HL-60/S4 (cell line): ENCODE measurements around the gene MRPL42.
"Not testable (repeated sequence)": the region's sequence is repeated elsewhere in the genome, so short reads cannot be mapped to it uniquely, and the experiment has no call there.

Experiments
- in situ Hi-C: fragments of 300-500 bp; cut with MboI; formaldehyde crosslinking; loops from 2 replicates; pipeline ENCODE4 v1.14.3; 2022; ENCODE audit warnings: low sequenced_read_pairs

The MRPL42 gene

DNA sequence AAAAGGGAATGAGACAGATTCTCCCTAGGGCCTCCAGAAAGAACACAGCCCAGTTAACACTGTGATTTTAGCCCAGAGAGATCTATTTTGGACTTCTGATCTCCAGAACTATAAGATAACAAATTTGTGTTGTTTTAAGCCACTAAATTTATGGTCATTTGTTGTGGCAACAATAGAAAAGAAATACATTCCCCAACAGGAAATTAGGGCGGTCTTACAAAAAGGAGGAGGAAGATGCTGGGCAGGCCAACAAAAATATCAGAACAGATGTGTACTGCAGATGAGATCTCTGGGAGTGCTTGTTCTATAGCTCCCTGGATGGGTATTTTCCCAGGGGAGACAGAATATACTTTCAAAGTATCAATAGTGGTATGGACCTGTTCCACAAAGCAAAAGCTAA lies 73.2 kb downstream of the MRPL42 start:
- in situ Hi-C loops, result no loop called here

DNA sequence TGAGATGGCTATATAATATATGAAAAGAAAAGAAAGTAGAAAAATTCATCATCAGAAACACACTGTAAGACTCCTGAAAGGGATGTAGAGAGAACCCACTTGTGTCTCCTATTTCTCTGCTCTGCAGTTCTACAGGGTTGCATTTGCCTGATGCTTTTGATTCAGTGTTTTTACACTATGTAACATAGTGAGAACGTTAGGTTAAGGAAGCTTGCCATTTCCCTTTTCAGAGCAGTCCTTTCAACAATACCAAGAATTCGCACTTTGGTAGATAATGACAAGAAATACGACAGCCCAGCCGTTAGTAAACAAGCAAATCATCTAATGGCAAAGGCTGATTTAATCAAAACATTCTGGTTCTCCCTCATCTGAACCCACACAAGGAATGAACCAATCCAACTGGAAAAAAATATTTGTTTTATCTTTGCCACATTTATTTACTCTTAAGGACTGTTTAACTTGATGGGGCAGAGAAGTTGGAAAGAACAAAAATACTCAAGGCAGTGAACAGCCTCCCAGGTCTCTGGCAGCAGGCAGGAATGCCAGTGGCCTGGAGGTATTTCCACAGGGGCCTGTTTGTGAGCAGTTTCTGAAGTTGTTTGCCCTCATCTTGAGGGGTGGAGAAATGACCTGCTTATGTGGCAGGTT lies 74.4 kb downstream of the MRPL42 start:
- in situ Hi-C loops, result no loop called here

DNA sequence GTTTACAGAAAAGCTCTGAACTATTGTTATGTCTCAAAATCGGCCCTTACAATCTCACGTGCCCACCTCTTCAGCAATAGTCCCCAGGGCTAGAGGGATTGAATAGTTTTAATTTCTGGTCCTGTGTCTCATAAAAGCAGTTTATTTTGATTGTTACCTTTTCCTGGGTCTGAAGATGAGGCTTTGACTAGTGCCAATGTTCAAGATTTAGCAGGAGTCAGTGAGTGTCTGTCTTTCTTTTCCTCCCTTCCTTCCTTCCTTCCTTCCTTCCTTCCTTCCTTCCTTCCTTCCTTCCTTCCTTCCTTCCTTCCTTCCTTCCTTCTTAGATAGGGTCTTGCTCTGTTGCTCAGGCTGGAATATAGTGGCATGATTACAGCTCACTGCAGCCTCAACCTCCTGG lies 80.5 kb downstream of the MRPL42 start:
- in situ Hi-C loops, result no loop called here

DNA sequence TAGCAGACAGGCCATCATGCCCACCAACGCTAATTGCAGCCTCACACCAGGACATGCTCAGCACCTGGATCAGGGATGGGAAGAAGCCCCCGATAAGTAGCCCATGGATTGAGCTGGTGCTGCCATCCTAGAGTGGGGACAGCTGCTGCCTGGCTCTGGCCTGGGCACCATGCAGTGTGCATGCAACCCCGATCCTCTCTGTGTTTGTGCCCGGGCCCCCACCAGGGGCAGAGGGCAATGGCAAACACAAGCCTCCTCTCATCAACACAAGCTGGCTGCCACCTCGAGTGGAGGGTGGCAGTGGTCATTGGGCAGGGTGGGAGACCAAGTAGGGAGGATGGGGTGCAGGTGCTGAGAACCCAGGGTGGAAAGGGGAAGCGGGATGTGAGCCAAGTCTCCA lies 81.9 kb downstream of the MRPL42 start:
- in situ Hi-C loops, result no loop called here

DNA sequence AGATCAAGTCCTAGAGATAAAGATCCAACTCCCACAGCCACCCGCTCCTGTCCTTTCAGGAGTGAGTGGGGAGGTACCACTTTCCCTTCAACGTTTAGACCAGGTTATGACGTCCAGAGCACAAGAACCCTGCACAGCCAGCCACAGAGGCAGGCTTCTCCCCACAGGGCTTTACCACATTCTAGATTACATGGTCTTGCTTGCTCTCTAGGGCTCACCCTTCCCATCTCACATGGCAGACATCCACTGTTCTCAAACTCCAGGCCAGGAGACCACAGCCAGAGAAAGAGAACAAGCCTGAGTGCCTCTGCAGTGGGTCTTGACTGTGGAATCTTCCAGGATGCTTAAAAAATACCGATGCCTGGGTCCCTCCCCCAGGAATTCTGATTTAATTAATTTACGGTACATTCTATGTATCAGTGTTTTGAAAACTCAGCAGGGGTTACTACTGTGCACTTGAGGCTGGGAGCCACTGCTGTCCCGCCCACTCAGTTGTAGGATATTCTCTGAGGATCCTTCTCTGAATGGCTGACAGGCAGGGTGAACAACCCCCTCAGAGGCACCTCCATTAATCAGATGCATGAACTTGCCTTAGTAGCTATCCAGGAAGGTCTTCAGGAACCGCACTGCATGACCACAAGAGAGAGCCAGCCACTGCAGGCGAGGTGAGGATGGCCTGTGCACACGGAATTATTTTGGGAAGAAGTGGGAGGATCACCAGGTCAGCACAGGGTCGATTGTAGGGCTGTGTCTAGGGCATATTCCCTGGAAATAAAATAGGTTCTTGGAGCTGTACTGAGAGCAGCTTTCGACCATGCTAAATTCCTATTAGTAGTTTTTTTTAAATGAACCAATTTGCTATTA lies 83.7 kb downstream of the MRPL42 start:
- in situ Hi-C loops, result no loop called here

DNA sequence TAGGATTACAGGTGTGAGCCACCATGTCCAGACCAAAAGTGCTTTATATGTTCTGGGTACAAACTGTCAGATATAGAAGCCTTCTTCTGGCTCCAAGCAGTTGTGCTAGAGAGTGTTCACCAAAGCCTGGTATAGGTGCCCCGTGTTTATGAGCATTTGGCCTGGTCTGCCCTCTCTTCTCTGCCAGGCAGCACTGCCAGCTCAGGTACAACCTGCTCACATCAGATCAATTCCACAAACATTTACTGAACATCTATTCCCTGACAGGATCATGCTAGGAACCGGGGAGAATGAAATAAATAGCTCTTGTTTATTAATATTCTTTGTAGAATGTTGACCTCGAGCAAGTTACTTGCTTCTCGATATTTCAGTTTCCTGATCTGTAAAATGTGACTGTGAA lies 85.1 kb downstream of the MRPL42 start:
- in situ Hi-C loops, result no loop called here

DNA sequence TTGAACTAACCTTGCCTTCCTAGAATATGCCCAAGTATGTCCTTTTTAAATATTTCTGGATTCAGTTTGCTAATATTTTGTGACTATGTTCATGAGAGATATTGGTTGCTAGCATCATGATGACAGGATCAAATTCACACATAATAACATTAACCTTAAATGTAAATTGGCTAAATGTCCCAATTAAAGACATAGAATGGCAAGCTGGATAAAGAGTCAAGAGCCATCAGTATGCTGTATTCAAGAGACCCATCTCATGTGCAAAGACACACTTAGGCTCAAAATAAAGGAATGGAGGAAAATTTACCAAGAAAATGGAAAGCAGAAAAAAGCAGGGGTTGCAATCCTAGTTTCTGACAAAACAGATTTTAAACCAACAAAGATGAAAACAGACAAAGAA lies 90.6 kb downstream of the MRPL42 start:
- in situ Hi-C loops, result not testable (repeated sequence)

DNA sequence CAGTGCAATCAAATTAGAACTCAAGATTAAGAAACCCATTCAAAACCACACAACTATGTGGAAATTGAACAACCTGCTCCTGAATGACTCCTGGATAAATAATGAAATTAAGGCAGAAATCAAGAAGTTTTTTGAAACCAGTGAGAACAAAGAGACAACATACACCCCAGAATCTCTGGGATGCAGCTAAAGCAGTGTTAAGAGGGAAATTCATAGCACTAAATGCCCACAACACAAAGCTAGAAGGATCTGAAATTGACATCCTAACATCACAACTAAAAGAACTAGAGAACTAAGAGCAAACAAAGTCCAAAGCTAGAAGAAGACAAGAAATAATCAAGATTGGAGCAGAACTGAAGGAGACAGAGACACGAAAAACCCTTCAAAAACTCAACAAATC lies 91.4 kb downstream of the MRPL42 start:
- in situ Hi-C loops, result not testable (repeated sequence)

DNA sequence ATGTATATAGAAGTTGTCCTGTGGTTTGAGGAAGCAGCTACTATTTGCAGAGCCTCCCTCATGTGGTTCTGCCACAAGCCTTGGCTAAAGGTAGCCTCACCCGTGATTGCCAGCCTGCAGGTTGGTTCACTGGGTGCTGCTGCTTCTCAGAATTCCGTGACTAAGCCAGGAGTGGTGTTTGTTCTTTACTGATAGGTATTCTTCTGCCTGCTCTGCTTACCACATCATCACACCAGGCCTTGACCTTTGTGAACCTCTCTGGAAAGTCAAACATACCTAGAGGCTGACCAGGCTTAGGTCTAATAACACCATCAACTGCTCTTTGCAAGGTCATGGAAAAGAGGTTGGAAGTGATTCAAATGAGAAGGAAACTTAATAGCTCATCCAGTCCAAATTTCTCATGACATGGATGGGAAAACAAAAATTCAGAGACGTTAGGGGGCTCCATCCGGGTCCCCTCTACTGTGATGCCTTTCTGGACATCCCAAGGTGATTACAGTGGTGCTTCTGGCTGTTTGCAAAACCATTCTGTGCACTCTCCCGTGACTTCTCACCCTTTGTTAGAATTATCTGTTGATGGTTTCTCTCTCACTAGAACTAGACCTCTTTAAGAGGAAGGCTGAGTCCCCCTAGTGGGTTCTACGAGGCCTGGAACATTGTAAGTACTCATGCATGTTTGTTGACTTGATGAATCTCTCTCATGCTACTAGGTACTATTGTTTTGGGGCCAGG lies 96.7 kb downstream of the MRPL42 start:
- in situ Hi-C loops, result no loop called here

DNA sequence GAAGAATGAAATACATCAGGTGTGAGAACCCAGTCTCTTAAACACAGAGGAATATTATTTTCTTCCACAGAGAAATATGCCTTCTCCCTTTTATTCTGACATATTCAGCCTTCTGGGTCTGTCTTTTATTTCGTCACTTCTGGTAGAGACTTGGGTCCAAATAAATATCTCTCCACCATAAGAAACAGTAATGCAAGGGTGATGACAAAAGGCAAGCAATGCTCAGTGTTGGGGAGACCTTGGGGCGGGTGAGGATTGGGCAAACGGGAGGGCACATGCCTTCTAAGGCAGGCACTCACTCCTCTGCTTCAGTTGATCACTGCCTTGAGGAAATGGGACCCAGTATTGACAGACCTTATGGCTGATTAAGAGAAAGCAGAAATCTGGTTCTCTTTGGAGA lies 98.4 kb downstream of the MRPL42 start:
- in situ Hi-C loops, result no loop called here
